Trophoblast cell (in vitro differentiated cells and primary cell): ENCODE data around the gene PPP4C.

Experiments used
- DNase-seq, 2 donors: peaks; one replicate each; pipeline ENCODE4 v3.0.0-alpha.2; 2016
- H2AFZ ChIP-seq: 2 replicates; pipeline ENCODE4 v1.6.1; 2013; ENCODE audit warnings: low read length, moderate library complexity, mild to moderate bottlenecking; ENCODE audit not compliant: insufficient read depth, poor library complexity
- H2AK5ac ChIP-seq: 2 replicates; pipeline ENCODE4 v1.6.1; 2013; ENCODE audit warnings: mild to moderate bottlenecking, low read length
- H2BK120ac ChIP-seq: 2 replicates; pipeline ENCODE4 v1.6.1; 2013; ENCODE audit warnings: low read length, mild to moderate bottlenecking, moderate library complexity; ENCODE audit not compliant: insufficient read depth, poor library complexity
- H2BK12ac ChIP-seq: 2 replicates; pipeline ENCODE4 v1.6.1; 2013; ENCODE audit warnings: mild to moderate bottlenecking, low read length, moderate library complexity
- H2BK5ac ChIP-seq: 2 replicates; pipeline ENCODE4 v1.6.1; 2013; ENCODE audit warnings: low read length, low read depth, moderate library complexity, mild to moderate bottlenecking; ENCODE audit not compliant: poor library complexity
- H3K14ac ChIP-seq: 2 replicates; pipeline ENCODE4 v1.6.1; 2013; ENCODE audit warnings: mild to moderate bottlenecking, low read length
- H3K18ac ChIP-seq: 2 replicates; pipeline ENCODE4 v1.6.1; 2013; ENCODE audit warnings: mild to moderate bottlenecking, low read length
- H3K23ac ChIP-seq: 2 replicates; pipeline ENCODE4 v1.6.1; 2013; ENCODE audit warnings: low read length
- H3K27ac ChIP-seq: 2 replicates; pipeline ENCODE4 v1.5.1; 2013; ENCODE audit warnings: low read depth, mild to moderate bottlenecking, inconsistent platforms, low read length, moderate library complexity
- H3K27me3 ChIP-seq: 2 replicates; pipeline ENCODE4 v1.6.1; 2013; ENCODE audit warnings: inconsistent platforms, mild to moderate bottlenecking, low read length, moderate library complexity; ENCODE audit not compliant: insufficient read depth
- H3K36me3 ChIP-seq, 2 experiments: 1 replicate in 1 of 2; 2 replicates in 1 of 2; pipeline ENCODE4 v1.6.1; 2013; ENCODE audit warnings: low read length in 2 of 2, mild to moderate bottlenecking in 2 of 2, moderate library complexity in 1 of 2; ENCODE audit not compliant: insufficient read depth in 2 of 2, control insufficient read depth in 1 of 2
- H3K4ac ChIP-seq: 2 replicates; pipeline ENCODE4 v1.6.1; 2013; ENCODE audit warnings: low read depth, mild to moderate bottlenecking, low read length, moderate library complexity
- H3K4me1 ChIP-seq, 2 experiments: 1 replicate in 1 of 2; 2 replicates in 1 of 2; pipeline ENCODE4 v1.6.1; 2013; ENCODE audit warnings: low read length in 2 of 2, mild to moderate bottlenecking in 2 of 2, moderate library complexity in 1 of 2; ENCODE audit not compliant: insufficient read depth in 2 of 2, control insufficient read depth in 1 of 2
- H3K4me2 ChIP-seq: 2 replicates; pipeline ENCODE4 v1.6.1; 2013; ENCODE audit warnings: inconsistent platforms, mild to moderate bottlenecking, low read length, moderate library complexity
- H3K4me3 ChIP-seq: 2 replicates; pipeline ENCODE4 v1.5.1; 2013; ENCODE audit warnings: mild to moderate bottlenecking, low read depth, low read length, inconsistent platforms
- H3K79me1 ChIP-seq: one replicate; pipeline ENCODE4 v1.6.1; 2013; ENCODE audit warnings: low read length
- H3K79me2 ChIP-seq: 2 replicates; pipeline ENCODE4 v1.6.1; 2013; ENCODE audit warnings: low read length, mild to moderate bottlenecking; ENCODE audit not compliant: control insufficient read depth, insufficient read depth, poor library complexity
- H3K9ac ChIP-seq: 2 replicates; pipeline ENCODE4 v1.6.1; 2013; ENCODE audit warnings: mild to moderate bottlenecking, low read length
- H3K9me3 ChIP-seq: 2 replicates; pipeline ENCODE4 v1.6.1; 2013; ENCODE audit warnings: low read depth, mild to moderate bottlenecking, control low read depth, inconsistent platforms, low read length; ENCODE audit not compliant: insufficient read depth
- H4K12ac ChIP-seq: 2 replicates; pipeline ENCODE4 v1.6.1; 2013; ENCODE audit warnings: low read depth, mild to moderate bottlenecking, low read length, moderate library complexity
- H4K8ac ChIP-seq: 2 replicates; pipeline ENCODE4 v1.6.1; 2013; ENCODE audit warnings: low read depth, mild to moderate bottlenecking, low read length, moderate library complexity
- H4K91ac ChIP-seq: one replicate; pipeline ENCODE4 v1.6.1; 2013; ENCODE audit warnings: low read depth, mild to moderate bottlenecking, low read length, moderate library complexity
- WGBS: extraction: QIAGEN DNeasy Blood & Tissue Kit; methylation state at CpG from one replicate; pipeline ENCODE4 v1.1.7; 2013; ENCODE audit warnings: missing lambda C conversion rate; ENCODE audit not compliant: insufficient read length, insufficient coverage; ENCODE audit errors: extremely low coverage; 5-methylcytosine and 5-hydroxymethylcytosine counted together

The PPP4C gene

DNA sequence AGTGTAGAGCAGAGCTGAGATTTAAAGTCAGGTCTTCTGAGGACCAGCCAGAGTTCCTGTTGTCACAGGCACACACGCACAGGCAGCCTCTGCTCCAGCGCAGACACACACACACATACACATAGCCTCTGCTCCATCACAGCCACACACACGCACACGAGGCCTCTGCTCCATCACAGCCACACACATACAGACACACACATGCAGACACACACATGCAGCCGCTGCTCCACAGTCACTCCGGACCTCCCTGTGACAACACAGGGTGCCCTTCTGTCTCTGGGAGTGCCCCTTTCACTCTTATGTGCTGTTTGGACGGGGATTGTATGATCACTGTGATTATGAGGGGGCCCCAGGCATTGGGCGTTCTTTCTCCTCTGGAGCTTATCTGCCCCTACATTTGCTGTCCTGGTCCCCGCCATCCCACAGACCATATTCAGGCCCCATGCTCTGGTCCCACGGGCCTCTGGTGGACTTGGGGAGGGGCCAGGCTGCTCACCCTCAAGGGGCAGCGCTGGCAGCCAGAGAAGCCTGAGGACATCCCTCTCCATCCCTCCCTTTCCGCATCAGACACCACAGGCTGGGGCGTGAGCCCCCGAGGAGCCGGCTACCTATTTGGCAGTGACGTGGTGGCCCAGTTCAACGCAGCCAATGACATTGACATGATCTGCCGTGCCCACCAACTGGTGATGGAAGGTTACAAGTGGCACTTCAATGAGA is 8.5 kb downstream of the PPP4C start:
- H2BK5ac ChIP-seq = no peak overlapping the region
- H2AK5ac ChIP-seq = no peak overlapping the region
- no peak for DNase-seq
- H3K4me1 ChIP-seq = peaks cover 0 to under 1% of the 10 kb centered on the region in 2 experiments
- no peak overlapping the region for H4K8ac ChIP-seq
- H3K4me3 ChIP-seq = no peak overlapping the region
- H3K27me3 ChIP-seq = no peaks in the 10 kb centered on the region
- no peaks in the 10 kb centered on the region for H3K79me1 ChIP-seq
- H2BK120ac ChIP-seq = no peak overlapping the region
- H3K9me3 ChIP-seq = peaks cover 9% of the 10 kb centered on the region
- H3K4ac ChIP-seq = no peak overlapping the region
- no peaks in the 10 kb centered on the region for H3K79me2 ChIP-seq
- H3K9ac ChIP-seq = no peak overlapping the region
- peaks cover 59 to 60% of the 10 kb centered on the region in 2 experiments for H3K36me3 ChIP-seq
- no peak overlapping the region for H3K4me2 ChIP-seq
- no peak overlapping the region for H3K27ac ChIP-seq
- H3K18ac ChIP-seq = no peak overlapping the region
- H3K14ac ChIP-seq = no peak overlapping the region
- H3K23ac ChIP-seq = no peak overlapping the region
- no peak overlapping the region for H2BK12ac ChIP-seq
- H2AFZ ChIP-seq = no peak overlapping the region
- no peak overlapping the region for H4K12ac ChIP-seq
- WGBS = no CpG with 5 or more reads among the region's 18 CpGs
- no peak overlapping the region for H4K91ac ChIP-seq

- H3K4ac ChIP-seq = no peak overlapping the region
- no peak overlapping the region for H2BK12ac ChIP-seq
- no CpG with 5 or more reads among the region's 17 CpGs for WGBS
- H3K4me1 ChIP-seq = peaks cover 0 to 3% of the 10 kb centered on the region in 2 experiments
- no peak overlapping the region for H3K23ac ChIP-seq
- no peak overlapping the region for H2BK5ac ChIP-seq
- H3K27ac ChIP-seq = no peak overlapping the region
- no peaks in the 10 kb centered on the region for H3K79me2 ChIP-seq
- H3K79me1 ChIP-seq = no peaks in the 10 kb centered on the region
- H3K14ac ChIP-seq = no peak overlapping the region
- H3K9me3 ChIP-seq = peaks cover 9% of the 10 kb centered on the region
- H3K9ac ChIP-seq = no peak overlapping the region
- no peak overlapping the region for H3K18ac ChIP-seq
- H3K4me2 ChIP-seq = no peak overlapping the region
- H2AFZ ChIP-seq = no peak overlapping the region
- no peak for DNase-seq
- H3K27me3 ChIP-seq = no peaks in the 10 kb centered on the region
- H2AK5ac ChIP-seq = no peak overlapping the region
- H4K8ac ChIP-seq = no peak overlapping the region
- no peak overlapping the region for H3K4me3 ChIP-seq
- H2BK120ac ChIP-seq = no peak overlapping the region
- no peak overlapping the region for H4K91ac ChIP-seq
- peaks cover 55% of the 10 kb centered on the region in 2 experiments for H3K36me3 ChIP-seq
- H4K12ac ChIP-seq = no peak overlapping the region
These were observed 9.0 kb downstream of the PPP4C start for GRCh38 chr16:30084816-30085159.

- no peak overlapping the region for H3K18ac ChIP-seq
- H3K4me1 ChIP-seq = peaks cover 2 to 7% of the 10 kb centered on the region in 2 experiments
- H3K9me3 ChIP-seq = peaks cover 9% of the 10 kb centered on the region
- H3K27ac ChIP-seq = no peak overlapping the region
- no peaks in the 10 kb centered on the region for H3K79me2 ChIP-seq
- no peak overlapping the region for H3K14ac ChIP-seq
- no peak overlapping the region for H4K12ac ChIP-seq
- no peak overlapping the region for H2BK5ac ChIP-seq
- no peak overlapping the region for H3K4ac ChIP-seq
- no peak overlapping the region for H4K91ac ChIP-seq
- no peak overlapping the region for H3K4me3 ChIP-seq
- peaks cover 2% of the 10 kb centered on the region for H3K79me1 ChIP-seq
- peaks cover 53% of the 10 kb centered on the region in 2 experiments for H3K36me3 ChIP-seq
- no peak overlapping the region for H4K8ac ChIP-seq
- no peak overlapping the region for H3K9ac ChIP-seq
- H2AFZ ChIP-seq = no peak overlapping the region
- H2AK5ac ChIP-seq = no peak overlapping the region
- no peak overlapping the region for H3K23ac ChIP-seq
- WGBS = no CpG with 5 or more reads among the region's 3 CpGs
- H2BK120ac ChIP-seq = no peak overlapping the region
- no peak overlapping the region for H2BK12ac ChIP-seq
- no peaks in the 10 kb centered on the region for H3K27me3 ChIP-seq
- no peak for DNase-seq
- H3K4me2 ChIP-seq = no peak overlapping the region
These were observed 9.5 kb downstream of the PPP4C start for GRCh38 chr16:30085247-30085646.

DNA sequence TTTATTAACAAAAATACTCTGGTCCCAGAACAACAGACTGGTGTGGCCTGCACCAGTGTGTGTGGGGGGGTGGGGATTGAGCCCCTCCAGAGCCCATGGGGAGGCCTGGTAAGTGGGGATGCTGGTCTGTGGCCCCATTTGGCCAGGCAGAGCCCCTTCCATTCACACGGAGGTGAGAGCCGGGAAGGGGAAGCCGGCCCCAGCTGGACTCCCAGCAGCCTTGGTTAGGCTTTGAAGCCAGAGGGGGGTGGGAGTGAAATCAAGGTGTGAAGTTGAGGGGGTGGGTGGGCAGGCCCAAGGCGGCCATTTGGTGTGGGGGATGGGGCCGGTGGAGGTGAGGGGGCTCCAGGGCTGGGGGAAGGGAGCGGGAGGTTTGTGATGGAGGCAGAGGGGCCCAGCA is 10.0 kb downstream of the PPP4C start:
- H3K23ac ChIP-seq = no peak overlapping the region
- peaks cover 2% of the 10 kb centered on the region for H3K79me2 ChIP-seq
- H4K12ac ChIP-seq = no peak overlapping the region
- no peak overlapping the region for H2BK120ac ChIP-seq
- H2BK5ac ChIP-seq = no peak overlapping the region
- H3K4ac ChIP-seq = no peak overlapping the region
- peaks cover 8% of the 10 kb centered on the region for H3K79me1 ChIP-seq
- no peak for DNase-seq
- H3K4me3 ChIP-seq = no peak overlapping the region
- no peak overlapping the region for H3K4me2 ChIP-seq
- WGBS = no CpG with 5 or more reads among the region's 6 CpGs
- H3K9me3 ChIP-seq = peaks cover 9% of the 10 kb centered on the region
- no peak overlapping the region for H3K9ac ChIP-seq
- H3K36me3 ChIP-seq = peaks cover 50% of the 10 kb centered on the region in 2 experiments
- H3K4me1 ChIP-seq = peaks cover 8 to 12% of the 10 kb centered on the region in 2 experiments
- H4K91ac ChIP-seq = no peak overlapping the region
- no peak overlapping the region for H2AK5ac ChIP-seq
- H2AFZ ChIP-seq = no peak overlapping the region
- H3K18ac ChIP-seq = no peak overlapping the region
- H3K27me3 ChIP-seq = no peaks in the 10 kb centered on the region
- no peak overlapping the region for H3K27ac ChIP-seq
- no peak overlapping the region for H2BK12ac ChIP-seq
- H4K8ac ChIP-seq = no peak overlapping the region
- H3K14ac ChIP-seq = no peak overlapping the region
